HAP-1 (cell line): ENCODE measurements around the gene FAM131A.
A peak's percentile ranks its signal among the peaks of the same experiment; 100 is the strongest.
"Not testable (repeated sequence)": the region's sequence is repeated elsewhere in the genome, so short reads cannot be mapped to it uniquely, and the experiment has no call there.

ENCODE experiments used
- DNase-seq, 2 experiments: peaks; one replicate each; pipeline ENCODE4 v3.0.0-alpha.2; 2016 to 2020; ENCODE audit warnings: low spot score in 2 of 2
- H3K27me3 ChIP-seq: fragments of 250-450 bp; sonication (Bioruptor Pico); 2 replicates; pipeline ENCODE4 v1.5.1; 2020; ENCODE audit warnings: low read depth, mild to moderate bottlenecking, moderate library complexity
- H3K36me3 ChIP-seq: fragments of 250-450 bp; sonication (Bioruptor Pico); replicated peaks from 2 replicates; pipeline ENCODE4 v1.5.1; 2020; ENCODE audit warnings: mild to moderate bottlenecking
- H3K4me1 ChIP-seq: fragments of 250-450 bp; sonication (Bioruptor Pico); 2 replicates; pipeline ENCODE4 v1.5.1; 2020; ENCODE audit warnings: mild to moderate bottlenecking
- H3K4me3 ChIP-seq: fragments of 250-450 bp; sonication (Bioruptor Pico); 2 replicates; pipeline ENCODE4 v1.5.1; 2020; ENCODE audit warnings: mild to moderate bottlenecking, moderate library complexity
- H3K9me3 ChIP-seq: fragments of 250-450 bp; sonication (Bioruptor Pico); 2 replicates; pipeline ENCODE4 v1.5.1; 2020; ENCODE audit warnings: mild to moderate bottlenecking, moderate library complexity
- in situ Hi-C: fragments of 300-500 bp; cut with MboI; formaldehyde crosslinking; loops from 3 replicates; pipeline ENCODE4 v1.14.3; 2020; ENCODE audit warnings: low sequenced_read_pairs, inconsistent platforms, mixed read lengths

Gene FAM131A

DNA sequence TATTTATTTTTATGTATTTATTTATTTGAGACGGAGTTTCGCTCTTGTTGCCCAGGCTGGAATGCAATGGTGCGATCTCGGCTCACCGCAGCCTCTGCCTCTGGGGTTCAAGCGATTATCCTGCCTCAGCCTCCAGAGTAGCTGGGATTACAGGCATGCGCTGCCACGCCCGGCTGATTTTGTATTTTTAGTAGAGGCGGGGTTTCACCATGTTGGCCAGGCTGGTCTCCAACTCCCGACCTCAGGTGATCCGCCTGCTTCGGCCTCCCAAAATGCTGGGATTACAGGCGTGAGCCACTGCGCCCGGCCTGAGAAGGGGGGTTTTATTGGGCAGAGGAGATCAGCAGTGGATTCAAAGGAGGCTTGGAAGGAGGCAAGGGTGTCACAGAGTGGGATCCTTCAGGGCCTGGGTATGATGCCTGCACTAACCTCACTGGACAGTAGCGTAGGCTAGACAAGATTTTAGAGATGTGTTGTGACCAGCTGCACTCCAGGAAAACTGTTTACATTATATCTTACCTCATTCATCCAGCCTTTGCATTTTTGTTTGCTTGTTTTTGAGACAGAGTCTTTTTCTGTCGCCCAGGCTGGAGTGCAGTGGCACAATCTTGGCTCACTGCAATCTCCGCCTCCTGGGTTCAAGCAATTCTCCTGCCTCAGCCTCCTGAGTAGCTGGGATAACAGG, 2.2 kb downstream of the FAM131A start:
- H3K4me1 ChIP-seq, H3K27me3 ChIP-seq, H3K9me3 ChIP-seq, H3K4me3 ChIP-seq, in situ Hi-C loops, DNase-seq: not testable (repeated sequence)
- H3K36me3 ChIP-seq: peaks cover 14% of the 10 kb centered on the region

DNA sequence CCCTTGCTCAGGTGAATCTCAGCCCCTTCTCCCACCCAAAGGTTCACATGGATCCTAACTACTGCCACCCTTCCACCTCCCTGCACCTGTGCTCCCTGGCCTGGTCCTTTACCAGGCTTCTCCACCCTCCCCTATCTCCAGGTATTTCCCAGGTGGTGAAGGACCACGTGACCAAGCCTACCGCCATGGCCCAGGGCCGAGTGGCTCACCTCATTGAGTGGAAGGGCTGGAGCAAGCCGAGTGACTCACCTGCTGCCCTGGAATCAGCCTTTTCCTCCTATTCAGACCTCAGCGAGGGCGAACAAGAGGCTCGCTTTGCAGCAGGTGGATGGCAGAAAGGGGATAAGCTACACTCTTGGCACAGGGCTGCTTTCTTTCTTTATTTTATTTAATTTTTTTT, 4.5 kb downstream of the FAM131A start:
- Histone ChIP-seq H3K27me3 (no peaks in the 10 kb centered on the region), H3K4me1 (peaks cover 3% of the 10 kb centered on the region; the same call in 1 of the 2 replicates), H3K9me3 (no peaks in the 10 kb centered on the region), H3K36me3 (peaks cover 2% of the 10 kb centered on the region; the same call in 1 of the 2 replicates), H3K4me3 (no peak overlapping the region)
- in situ Hi-C loops: no loop called here
- DNase-seq: no peak

DNA sequence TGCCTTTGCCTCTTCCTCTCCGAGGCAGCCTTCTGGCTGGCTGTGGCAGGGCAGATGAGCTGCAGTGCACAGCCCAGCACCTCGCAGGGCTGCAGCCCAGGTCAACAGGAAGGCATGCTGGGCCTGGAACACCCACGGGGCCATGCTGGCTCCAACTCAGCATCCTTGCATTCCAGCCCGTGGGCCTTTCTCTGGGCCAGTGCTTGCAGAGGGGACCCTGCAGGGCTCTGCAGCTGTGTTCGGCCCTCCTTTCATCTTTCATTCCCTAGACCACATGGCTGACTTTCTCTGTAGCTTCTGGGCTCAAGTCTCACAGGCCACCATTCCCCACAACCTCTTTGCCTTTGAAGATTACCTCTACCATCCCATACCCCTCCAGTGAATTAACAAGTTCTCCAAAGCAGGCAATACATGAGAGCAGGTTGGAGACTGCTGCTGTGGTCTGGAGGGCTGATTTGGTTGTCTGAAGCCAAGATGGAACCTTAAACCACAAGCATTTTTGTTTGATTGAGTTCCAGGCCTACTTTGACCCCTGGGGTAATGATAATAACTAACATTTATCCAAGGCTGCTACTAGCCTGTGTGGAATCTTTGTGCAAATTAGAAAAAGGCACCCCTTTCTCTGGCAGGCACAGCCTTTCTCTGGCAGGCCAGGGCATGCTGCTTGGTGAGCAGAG, 5.9 kb downstream of the FAM131A start:
- no peaks in the 10 kb centered on the region for H3K27me3 ChIP-seq
- H3K4me3 ChIP-seq: no peak overlapping the region
- no peak for DNase-seq
- H3K4me1 ChIP-seq: peaks cover 3% of the 10 kb centered on the region; the same call in 1 of the 2 replicates
- in situ Hi-C loops: no loop called here
- peaks cover 6% of the 10 kb centered on the region; the same call in 1 of the 2 replicates for H3K36me3 ChIP-seq
- H3K9me3 ChIP-seq: no peaks in the 10 kb centered on the region

DNA sequence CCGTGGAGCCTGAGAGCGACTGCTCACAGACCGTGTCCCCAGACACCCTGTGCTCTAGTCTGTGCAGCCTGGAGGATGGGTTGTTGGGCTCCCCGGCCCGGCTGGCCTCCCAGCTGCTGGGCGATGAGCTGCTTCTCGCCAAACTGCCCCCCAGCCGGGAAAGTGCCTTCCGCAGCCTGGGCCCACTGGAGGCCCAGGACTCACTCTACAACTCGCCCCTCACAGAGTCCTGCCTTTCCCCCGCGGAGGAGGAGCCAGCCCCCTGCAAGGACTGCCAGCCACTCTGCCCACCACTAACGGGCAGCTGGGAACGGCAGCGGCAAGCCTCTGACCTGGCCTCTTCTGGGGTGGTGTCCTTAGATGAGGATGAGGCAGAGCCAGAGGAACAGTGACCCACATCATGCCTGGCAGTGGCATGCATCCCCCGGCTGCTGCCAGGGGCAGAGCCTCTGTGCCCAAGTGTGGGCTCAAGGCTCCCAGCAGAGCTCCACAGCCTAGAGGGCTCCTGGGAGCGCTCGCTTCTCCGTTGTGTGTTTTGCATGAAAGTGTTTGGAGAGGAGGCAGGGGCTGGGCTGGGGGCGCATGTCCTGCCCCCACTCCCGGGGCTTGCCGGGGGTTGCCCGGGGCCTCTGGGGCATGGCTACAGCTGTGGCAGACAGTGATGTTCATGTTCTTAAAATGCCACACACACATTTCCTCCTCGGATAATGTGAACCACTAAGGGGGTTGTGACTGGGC, 7.3 kb downstream of the FAM131A start:
- Histone ChIP-seq H3K9me3 (no peaks in the 10 kb centered on the region), H3K36me3 (peaks cover 6% of the 10 kb centered on the region; the same call in 1 of the 2 replicates), H3K4me1 (peaks cover 3% of the 10 kb centered on the region; the same call in 1 of the 2 replicates), H3K4me3 (no peak overlapping the region), H3K27me3 (no peaks in the 10 kb centered on the region)
- no peak for DNase-seq
- in situ Hi-C loops: no loop called here

DNA sequence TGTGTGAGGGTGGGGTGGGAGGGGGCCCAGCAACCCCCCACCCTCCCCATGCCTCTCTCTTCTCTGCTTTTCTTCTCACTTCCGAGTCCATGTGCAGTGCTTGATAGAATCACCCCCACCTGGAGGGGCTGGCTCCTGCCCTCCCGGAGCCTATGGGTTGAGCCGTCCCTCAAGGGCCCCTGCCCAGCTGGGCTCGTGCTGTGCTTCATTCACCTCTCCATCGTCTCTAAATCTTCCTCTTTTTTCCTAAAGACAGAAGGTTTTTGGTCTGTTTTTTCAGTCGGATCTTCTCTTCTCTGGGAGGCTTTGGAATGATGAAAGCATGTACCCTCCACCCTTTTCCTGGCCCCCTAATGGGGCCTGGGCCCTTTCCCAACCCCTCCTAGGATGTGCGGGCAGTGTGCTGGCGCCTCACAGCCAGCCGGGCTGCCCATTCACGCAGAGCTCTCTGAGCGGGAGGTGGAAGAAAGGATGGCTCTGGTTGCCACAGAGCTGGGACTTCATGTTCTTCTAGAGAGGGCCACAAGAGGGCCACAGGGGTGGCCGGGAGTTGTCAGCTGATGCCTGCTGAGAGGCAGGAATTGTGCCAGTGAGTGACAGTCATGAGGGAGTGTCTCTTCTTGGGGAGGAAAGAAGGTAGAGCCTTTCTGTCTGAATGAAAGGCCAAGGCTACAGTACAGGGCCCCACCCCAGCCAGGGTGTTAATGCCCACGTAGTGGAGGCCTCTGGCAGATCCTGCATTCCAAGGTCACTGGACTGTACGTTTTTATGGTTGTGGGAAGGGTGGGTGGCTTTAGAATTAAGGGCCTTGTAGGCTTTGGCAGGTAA, 8.1 kb downstream of the FAM131A start:
- H3K4me3 ChIP-seq: no peak overlapping the region
- DNase-seq: peak; percentile 80 to 82
- no peaks in the 10 kb centered on the region for H3K9me3 ChIP-seq
- peaks cover 10% of the 10 kb centered on the region for H3K36me3 ChIP-seq
- H3K4me1 ChIP-seq: peaks cover 3% of the 10 kb centered on the region; the same call in 1 of the 2 replicates
- in situ Hi-C loops: no loop called here
- H3K27me3 ChIP-seq: no peaks in the 10 kb centered on the region

DNA sequence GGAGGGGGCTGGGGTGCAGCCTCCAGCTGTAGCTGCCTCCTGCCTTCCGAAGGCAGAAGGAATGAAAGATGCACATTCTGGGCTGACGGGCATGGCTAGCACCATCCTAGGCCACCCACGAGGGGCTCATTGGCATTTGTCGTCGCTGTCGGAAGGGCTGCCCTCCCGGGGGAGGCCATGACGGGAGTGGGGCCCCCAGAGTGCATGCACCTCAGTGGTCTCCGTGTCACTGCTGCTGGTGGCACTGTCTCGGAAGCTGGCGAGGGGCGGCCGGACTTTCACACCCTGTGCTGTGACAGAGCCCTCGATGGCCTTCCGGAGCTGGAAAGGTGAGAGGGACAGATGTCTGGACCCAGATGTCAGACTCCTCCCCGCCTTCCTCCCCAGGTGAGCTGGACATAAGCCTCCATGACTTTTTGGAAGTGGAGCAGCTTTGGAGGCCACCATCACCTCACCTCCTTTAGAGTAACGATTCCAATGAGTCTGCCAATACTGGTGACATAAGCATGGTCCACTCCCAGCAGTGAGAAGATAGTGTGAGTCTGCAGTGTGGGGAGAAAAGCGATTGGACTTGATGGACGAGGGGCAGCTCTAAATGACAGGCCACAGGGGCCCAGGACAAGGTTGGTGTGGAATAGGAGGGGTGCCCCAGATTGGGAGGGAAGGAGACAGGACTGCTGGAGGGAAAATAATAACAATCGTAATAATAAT, 9.2 kb downstream of the FAM131A start:
- in situ Hi-C loops: no loop called here
- Histone ChIP-seq H3K36me3 (peaks cover 20% of the 10 kb centered on the region), H3K4me1 (peaks cover 3% of the 10 kb centered on the region; the same call in 1 of the 2 replicates), H3K27me3 (no peaks in the 10 kb centered on the region), H3K9me3 (no peaks in the 10 kb centered on the region), H3K4me3 (no peak overlapping the region)
- DNase-seq: no peak

DNA sequence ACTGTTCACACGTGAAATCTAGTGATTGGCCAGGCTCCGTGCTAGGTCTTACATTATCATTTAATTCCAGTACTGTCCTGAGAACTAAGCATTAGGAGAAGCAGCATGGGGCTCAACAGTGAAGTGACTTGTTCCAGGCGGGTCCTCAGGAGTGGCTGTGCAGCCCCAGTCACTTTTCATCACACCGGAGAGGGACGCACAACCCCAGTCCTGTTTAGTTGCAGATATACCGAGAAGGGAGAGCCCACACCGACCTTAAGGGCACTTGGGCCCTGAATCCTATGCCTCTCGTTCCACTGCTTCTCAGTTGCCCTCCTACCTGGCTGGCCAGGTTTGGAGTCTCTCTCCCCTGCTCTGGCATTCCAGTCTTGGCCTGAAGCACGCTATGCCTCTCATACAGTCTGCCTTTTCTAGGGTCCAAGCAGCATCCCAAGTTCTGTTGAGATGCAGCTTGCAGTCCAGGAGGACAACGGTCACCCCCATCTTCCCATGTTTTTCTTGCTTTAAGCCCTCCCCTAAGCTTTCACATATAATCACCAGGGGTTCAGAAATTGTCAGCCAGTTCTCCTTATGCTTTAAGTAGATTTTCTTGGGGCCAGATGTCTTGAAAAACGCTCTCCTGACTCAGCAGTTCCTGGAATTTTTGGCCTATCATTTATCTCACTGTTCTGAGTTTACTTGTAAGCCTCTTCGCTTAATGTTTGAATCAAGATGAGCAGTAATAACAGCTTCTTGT, 10.1 kb downstream of the FAM131A start:
- no peak for DNase-seq
- Histone ChIP-seq H3K36me3 (peaks cover 29% of the 10 kb centered on the region), H3K27me3 (no peaks in the 10 kb centered on the region), H3K4me1 (peaks cover 3% of the 10 kb centered on the region; the same call in 1 of the 2 replicates), H3K9me3 (no peaks in the 10 kb centered on the region), H3K4me3 (no peak overlapping the region)
- in situ Hi-C loops: no loop called here

DNA sequence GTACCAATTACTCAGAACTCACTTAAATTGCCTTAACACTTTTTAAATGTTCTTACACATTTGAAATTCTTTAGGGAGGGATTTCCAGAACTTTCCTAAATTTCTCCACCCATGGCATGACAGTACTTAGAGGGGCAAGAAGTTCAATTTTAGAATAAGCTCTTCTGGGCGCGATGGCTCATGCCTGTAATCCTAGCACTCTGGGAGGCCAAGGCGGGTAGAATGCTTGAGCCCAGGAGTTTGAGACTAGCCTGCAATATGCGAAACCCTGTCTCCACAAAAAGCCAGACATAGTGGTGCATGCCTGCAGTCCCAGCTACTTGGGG, 10.6 kb downstream of the FAM131A start:
- no peak for DNase-seq
- no peaks in the 10 kb centered on the region for H3K27me3 ChIP-seq
- H3K4me3 ChIP-seq: no peak overlapping the region
- peaks cover 34% of the 10 kb centered on the region for H3K36me3 ChIP-seq
- in situ Hi-C loops: no loop called here
- H3K9me3 ChIP-seq: no peaks in the 10 kb centered on the region
- H3K4me1 ChIP-seq: peaks cover 3% of the 10 kb centered on the region; the same call in 1 of the 2 replicates

DNA sequence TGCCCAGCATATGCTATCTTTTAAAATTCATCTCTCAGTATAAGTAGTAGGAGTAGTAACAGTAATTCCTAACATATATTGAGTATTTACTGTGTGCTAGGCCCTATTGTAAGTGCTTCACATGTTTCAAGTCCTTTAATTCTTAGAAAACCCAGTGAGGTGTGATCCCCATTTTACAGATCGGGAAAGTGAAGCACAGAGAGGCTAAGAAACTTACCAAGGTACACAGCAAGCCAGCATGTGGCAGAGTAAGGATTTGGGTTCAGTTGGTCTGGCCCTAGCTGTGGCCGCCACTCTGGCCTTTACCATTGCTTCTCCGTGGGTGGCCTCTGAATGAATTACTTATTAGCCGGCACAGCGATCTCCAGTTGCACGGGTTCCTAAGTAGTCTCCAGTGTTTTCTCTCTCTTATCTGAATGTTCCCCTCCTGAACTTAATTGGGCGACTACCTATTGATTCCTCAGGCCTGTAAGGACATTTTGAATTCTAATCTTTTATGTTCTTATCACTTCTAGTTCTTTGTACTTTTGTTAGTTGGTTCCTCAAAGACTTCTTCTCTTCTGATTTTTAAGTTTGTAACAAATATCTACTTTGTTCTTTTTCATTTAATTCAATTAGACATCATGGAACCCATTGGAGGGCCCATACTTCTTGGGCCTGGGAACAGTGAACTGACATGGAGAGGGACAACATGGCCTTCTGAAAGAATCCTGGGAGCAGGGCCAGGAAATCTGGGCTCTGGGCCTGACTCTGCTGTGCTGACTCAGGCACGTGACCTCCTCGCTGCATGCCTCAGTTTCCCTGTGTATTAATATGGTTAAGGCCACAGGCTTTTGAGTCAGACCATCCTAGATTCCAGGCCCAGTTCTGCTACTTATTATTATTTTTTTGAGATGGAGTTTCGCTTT, 12.4 kb downstream of the FAM131A start:
- Histone ChIP-seq H3K36me3 (peaks cover 49% of the 10 kb centered on the region), H3K4me3 (no peak overlapping the region), H3K4me1 (peaks cover 3% of the 10 kb centered on the region; the same call in 1 of the 2 replicates), H3K9me3 (no peaks in the 10 kb centered on the region), H3K27me3 (no peaks in the 10 kb centered on the region)
- in situ Hi-C loops: no loop called here
- DNase-seq: no peak

DNA sequence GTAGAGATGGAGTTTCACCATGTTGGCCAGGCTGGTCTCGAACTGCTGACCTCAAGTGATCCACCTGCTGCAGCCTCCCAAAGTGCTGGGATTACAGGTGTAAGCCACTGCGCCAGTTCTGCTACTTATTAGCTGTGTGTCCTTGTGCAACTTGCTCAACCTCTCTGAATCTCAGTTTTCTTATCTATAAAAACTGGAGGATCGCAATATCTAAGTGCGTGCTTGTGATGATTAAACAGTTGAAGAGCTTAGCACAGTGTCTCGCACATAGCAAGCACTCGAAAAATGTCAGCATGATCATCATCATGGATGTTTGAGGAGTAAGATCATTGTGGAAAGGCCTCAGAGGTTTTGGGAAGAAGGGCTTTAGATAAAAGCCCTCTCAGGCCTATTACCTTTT, 13.2 kb downstream of the FAM131A start:
- Histone ChIP-seq H3K4me3 (no peak overlapping the region), H3K27me3 (no peaks in the 10 kb centered on the region), H3K4me1 (peaks cover 3% of the 10 kb centered on the region; the same call in 1 of the 2 replicates), H3K36me3 (peaks cover 57% of the 10 kb centered on the region), H3K9me3 (no peaks in the 10 kb centered on the region)
- in situ Hi-C loops: no loop called here
- DNase-seq: no peak

DNA sequence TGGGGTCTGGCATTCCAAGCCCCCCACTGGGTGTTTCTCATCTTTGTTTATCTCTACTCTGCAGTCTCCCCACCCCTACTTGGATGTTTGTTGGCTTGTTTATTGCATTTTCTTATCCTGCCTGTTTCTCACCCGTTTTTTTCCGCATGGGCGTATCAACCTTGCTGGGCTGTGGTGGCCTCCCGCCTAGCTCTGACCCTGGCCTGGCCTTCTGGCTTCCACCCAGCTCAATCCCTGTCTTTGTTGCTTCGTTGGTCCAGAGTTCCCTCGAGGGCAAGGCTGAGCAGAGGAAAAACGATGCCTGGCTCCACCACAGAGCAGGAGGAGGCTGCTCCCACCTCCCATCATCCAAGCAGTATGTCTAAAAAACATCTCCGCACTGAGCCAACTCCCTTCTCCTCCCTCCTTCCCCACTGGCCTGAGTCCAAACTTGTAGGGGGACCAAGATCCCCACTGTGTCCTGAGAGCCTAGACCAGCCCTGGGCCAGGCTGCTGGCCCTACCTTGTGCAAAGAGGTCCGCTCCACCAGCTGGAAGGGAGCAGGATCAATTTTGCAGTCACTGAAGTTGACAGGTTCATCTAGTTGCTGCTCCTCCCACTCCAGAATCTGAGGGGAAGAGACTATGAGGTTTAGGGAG, 14.2 kb downstream of the FAM131A start:
- DNase-seq: no peak
- no peaks in the 10 kb centered on the region for H3K4me1 ChIP-seq
- no peaks in the 10 kb centered on the region for H3K9me3 ChIP-seq
- H3K27me3 ChIP-seq: no peaks in the 10 kb centered on the region
- in situ Hi-C loops: no loop called here
- H3K4me3 ChIP-seq: no peak overlapping the region
- H3K36me3 ChIP-seq: peaks cover 62% of the 10 kb centered on the region
